PC-3 (cell line): ENCODE measurements around the gene TMEM38A.

Experiments used
- CTCF ChIP-seq: fragments of 300-600 bp; sonication (generic); conservative IDR thresholded peaks from 2 replicates; pipeline ENCODE4 v1.5.1; 2017; ENCODE audit warnings: antibody characterized with exemption, low read depth, mild to moderate bottlenecking, low read length
- EZH2 ChIP-seq: fragments of 300-600 bp; sonication (generic); IDR thresholded peaks from one replicate; pipeline ENCODE4 v1.6.1; 2017; ENCODE audit warnings: antibody characterized with exemption, mild to moderate bottlenecking, low read length; ENCODE audit not compliant: unreplicated experiment

DNA sequence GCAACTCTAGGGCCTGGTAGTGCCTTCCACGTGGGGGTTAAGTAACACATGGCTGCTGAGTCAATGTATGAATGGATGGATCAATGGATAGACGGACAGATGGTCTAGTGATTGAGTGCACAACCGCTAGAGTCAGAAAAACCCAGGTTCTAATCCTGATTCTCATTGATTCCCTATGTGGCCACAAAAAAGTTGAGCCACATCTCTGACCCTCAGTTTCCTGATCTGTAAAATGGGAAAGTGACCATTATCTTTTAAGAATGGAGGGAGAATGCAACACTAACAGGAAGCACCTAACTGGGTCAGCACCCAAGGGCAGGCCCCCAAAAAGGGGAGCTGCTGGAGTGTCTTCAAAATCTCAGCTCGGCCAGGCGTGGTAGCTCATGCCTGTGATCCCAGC, 3.6 kb upstream of the TMEM38A start:
- TF ChIP-seq CTCF (no peak), EZH2 (no peak)
